Activated T-helper 2 cell treated with anti-CD3 and anti-CD28 coated beads, Interferon-gamma antibody, Interleukin-2, Interleukin-4, amounts not matched to agents 10 μg/mL and 5 μg/mL and 100 μg/mL, durations not matched to agents 14 hours and 24 hours and 36 hours (primary cell): Measurements from ENCODE around the gene PTX3. TPM values are rescaled to one million over a fixed set of nuclear protein-coding genes. Genes with fewer than 3 reads are reported as not detected.

Experiments used
- total RNA-seq: library from RNA; stranded (reverse); gene quantifications from 2 replicates; pipeline ENCODE4 v1.2.3, GENCODE V29; 2022

Gene PTX3
- total RNA-seq, 1 donor from 2014 or later: not detected

Other genes with a start within 250 kb of the PTX3 start
- gene VEPH1, start 66.6 kb downstream of the PTX3 start, total RNA-seq: not detected in 2 replicates